Hippocampal formation (tissue), 2 donors: ENCODE measurements around the gene TUSC2.
A peak's percentile ranks its signal among the peaks of the same experiment; 100 is the strongest.

Source experiments
- DNase-seq, 2 donors: peaks; one replicate each; lab custom pipeline; 2025; lab: John Stamatoyannopoulos, UW

The TUSC2 gene

DNA sequence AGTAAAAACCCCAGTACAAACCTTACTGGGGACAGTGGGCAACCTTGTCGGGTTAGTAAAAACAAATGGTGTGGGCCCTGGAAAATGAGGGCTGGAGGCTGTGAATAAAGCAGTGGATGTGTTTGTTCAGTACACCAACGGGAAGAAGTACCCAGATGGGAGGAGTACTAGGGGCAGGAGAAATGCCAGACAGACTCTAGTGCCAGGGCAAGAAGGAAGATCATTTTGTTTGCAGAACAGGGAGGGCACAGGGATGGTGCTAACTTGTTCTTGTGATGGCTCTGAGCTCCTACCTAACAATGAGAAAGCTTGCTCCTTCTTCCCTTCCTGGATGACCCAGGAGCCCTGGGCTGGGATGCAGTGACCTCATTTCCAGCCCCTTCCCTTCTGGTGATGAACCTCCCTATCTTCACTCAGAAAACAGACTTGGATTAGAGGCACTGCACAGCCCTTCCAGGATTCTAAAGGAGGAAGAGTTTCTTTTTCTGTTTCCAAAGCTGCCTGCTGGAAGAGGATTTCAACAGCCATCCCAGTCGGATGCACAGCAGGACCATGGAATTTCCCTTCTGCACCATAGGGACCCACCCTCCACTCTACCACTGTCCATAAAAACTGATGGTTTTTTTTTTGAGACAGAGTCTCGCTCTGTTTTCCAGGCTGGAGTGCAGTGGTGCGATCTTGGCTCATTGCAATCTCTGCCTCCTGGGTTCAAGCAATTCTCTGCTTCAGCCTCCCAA lies 6.5 kb upstream of the TUSC2 start:
- no peak for DNase-seq

DNA sequence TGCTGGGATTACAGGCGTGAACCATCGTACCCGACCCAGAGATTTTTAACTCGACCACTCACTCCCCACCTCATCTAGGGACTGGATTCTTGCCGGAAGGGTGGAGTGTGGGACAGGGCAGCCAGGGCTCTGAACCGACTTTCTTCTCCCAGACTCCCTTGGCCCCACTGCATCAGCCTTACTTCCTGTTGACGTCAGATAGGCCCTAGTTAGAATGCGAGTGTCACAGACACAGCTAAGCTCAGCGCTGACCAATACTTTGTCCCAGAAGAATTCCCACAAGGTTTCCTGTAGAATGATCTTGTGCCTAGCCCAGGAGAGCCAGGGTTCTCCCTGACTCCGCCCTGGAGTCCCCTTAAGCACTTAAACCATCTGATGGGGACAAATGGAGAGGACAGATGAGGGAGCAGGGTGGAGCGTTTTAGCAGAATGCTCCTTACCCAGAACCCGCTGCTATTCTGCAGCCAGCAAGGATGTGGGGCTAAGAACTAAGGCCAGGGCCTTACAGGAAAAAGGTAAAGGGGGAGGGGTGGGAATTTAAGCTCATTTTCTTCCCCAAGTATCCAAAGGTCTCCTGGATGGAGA lies 5.8 kb upstream of the TUSC2 start:
- DNase-seq: no peak

DNA sequence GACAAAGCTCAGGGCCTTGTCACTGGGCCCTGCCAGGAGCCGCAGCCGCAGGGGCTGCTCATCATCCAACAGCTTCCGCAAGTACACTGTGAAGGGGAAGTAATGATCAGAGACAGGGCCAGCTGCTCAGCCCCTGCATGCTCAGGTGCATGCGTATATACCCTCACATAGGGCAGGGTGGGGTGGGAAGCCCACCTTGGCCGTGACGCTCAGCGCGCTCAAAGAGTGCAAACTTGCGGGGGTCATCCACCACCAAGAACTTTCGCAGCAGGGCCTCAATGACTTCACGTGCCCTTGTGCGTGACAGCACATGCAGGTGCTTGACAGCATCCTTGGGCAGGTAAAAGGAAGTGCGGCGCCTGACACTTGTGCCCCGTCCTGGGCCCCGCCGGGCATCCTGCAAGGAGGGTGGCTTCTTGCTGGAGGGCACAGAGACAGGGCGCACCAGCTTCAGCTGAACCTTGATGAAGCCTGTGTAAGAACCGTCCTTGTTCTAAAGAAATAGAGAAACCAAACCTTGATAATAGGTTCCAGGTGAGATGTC lies 3.4 kb upstream of the TUSC2 start:
- DNase-seq: no peak

DNA sequence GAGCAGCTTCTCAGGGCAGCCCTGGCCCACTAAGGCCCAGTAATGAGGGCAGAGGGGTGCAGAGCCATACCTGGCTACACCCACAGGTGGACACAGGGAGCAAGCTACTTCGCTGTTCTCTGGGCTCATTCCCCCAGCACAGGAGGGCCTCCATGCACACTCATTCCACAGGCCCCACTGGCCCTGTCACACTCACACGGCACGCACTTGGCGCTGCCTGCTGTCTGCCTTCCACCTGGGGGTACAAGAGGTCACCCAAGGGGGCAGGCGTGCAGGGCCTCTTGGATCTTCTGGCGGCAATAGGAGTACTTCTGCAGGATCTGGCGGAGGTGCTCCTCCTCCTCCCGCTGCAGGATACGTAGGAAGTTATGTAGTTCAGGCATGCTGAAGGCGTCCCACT lies 2.3 kb upstream of the TUSC2 start:
- no peak for DNase-seq

DNA sequence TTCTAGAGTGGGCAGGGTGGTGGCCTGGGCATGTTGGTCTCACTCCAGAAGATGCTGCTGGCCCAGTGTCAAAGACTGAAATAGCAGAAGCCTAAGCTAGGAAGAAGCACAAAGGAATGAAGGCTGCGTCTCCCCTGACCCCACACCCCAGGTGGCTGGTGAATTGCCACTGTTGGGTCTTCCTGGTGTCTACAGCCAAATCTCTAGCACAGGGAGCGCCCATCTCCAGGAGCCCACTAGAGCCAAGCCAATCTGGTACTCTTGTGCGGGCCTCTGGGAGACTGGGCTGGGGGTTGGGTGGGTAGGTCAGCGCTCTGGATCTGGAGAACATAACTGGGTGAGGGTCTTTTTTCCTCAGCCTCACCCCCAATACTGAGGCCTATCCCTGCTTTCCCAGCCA lies 894 bp downstream of the TUSC2 start:
- no peak for DNase-seq

DNA sequence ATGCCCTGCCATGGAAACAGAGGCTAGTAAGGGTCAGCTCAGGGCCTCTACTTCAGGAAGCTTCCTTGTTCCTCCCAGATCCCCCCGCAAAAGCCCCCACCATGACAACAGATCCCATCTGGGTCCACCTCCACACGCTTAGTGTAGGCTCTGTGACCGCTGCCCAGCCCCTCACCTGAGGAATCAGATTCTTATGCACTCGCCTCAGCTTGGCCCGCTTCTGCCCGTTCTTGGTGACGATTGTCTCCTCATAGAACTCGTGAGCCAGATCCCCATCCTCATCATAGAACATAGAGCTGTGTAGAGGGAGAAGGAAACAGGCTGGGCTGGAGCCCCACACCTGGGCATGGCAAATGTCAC lies 1.9 kb downstream of the TUSC2 start:
- no peak for DNase-seq

DNA sequence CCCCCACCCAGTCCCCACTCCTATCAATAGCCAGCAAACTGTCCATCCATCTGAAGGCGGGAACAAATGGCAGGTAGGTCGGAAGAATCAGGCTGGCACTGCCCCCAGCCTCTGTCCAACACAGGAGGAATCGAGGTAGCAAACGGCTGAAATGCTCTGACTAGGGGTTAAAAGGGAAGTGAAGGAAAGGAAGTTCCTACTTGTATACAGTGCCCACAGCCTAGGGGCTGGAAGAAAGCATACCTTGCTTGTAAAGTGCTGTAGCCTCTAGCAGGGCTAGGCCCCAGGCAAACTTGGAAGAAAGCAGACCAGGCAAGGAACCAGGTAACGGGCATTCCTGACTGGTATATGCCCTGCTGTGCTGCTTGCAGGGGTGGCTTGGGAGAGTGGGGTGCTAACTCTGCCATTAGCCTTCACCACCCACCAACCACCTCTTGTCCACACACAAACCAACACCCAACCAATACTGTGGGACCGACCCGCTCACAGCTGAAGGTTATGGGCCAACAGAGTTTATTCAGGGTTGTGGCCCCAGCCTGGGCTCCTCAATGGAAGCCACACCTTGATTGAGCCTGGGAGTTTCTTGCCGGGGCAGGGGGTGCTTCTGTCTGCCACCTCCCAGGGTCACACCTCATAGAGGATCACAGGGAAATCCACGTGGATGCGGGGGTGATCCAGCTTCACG lies 2.4 kb downstream of the TUSC2 start:
- DNase-seq: no peak

DNA sequence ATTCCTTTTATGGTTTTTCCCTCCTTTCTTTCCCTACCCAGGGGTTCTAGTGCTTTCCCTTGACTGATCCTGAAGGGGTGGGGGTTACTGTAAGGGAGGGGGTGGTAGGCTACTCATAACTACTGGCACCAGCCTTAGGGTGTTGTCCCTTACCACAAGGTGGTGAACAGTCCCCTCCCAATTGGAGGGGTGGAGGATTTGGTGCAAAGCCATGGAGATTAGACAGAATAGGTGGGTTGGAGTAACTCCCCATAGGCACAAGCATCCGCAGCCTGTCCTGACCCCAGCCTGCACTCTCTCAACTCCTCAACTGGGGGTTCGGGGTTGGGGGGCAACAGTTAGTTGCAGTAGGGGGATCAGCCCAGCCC lies 2.9 kb downstream of the TUSC2 start:
- DNase-seq: no peak

DNA sequence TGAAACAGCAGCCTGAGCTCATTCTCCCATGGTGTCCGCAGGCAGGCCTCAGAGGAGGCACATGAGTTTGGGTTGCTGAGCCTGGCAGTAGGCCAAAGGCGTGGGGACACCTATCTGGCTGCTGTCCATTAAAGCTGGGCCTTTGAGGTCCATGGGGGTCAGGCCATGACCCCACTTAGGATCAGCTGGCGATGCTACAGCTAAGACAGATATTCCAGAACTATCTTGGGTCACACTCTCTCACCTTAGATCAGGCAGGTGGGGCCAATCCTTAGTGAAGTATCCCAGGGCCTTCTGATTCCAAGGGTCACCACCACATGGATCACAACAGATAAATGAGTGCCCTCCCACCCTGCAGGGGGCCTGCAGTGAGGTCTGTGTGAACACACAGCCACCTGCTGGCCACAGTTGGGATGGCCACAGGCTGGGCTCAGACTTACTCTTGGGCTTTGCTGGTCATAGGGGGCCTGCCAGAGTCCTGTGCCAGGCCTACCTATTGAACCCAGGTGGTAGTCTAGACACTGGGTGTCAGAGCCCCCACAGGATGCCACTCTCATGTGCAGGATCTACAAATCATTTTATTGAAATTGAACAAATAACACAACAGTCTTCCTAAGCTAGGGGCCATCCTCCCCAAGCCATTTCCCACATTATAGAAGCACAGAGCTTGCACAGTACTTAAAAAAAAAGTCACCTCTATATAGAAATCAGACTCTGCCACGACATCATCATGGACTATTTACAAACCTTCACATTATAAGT lies 3.5 kb downstream of the TUSC2 start:
- DNase-seq: peak in 1 of 2 donors; percentile 39

DNA sequence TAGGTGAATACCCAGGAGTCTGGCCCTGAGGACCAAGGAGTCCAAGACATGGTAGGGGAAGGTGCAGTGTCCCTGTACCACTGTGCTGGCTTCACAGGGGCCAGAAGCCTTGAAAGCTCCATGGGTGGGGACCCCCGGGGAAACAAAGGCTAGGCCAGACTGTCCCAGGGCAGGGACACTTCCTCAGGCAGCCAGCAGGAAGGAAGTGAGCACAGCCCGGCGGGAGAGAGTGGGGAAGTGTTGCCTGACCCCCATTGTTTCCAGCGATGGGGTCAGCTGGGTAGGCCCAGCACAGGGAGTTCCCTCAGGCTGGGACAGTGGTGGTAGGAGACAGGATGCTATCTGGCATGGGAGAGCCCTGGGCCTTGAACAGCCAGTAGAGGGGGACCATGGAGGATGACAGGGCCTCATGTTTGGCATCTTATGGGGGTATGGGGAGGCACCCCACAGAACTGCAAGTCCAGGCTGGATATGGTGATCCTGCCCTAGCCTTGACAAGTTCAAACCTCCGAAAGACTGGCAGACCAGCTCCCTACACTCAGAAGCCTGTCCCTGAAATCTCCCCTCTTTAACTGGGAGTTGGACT lies 4.3 kb downstream of the TUSC2 start:
- DNase-seq: no peak

DNA sequence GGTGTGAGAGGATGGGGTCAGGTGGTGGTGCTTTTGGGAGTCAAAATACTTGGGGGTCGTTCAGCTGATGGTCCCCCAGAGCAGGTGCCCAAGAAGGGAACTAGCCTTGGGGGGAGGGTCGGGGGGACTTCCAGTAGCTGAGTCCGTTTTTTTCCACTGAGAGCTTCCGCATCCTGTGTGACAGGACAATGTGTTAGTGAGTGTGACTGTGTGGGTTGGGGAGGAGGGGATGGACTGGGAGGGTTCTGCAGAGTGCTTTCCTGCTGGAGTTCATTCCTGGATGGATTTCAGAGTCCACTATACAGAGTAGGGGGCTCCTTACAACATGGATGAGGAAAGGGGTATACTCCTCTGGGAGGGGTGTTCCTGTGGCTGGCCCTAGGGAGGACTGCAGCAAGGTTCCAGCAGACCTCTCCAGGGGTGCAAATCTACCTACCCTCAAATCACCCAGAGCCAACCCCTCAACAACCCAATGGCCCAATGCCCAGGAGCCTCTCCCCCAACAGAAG lies 4.9 kb downstream of the TUSC2 start:
- DNase-seq: peak in 1 of 2 donors; percentile 13

DNA sequence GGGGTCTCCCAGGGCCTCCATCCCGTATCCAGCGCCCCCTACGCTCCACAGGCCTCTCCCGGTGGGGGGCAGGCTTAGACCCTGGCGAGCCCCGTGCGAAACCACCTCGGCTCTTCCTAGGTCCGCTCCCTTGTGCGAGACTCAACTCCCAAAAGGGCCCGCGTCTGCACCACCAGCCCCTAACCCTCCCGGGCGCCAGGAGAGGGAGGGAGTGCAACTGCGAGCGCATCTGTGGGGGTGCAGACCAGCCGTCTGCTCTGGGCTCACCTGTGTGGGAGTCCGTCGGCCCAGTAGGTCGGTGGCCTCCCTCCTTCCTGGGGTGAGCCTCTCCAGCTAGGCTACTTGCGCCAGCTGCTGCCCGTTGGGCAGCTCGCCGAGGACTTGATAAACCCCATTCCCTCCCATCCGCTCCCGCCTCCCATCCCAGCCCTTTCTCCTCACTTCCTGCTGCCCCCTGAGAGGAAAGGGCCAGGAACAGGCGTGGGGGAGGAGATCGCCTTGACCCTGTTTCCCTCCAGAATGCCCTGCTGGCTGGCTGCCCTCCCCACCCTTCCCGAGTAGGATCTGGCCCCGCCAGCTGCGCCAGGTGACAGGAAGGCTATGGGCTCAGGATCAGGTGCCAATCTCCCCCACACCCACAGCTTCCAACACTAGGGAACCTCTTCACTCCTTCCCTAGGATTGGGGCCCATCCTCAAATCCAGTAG lies 5.5 kb downstream of the TUSC2 start, which contains the start of gene HYAL2:
HYAL2 (minus strand) TSS at position 360 of the 706 bp plus-strand sequence. CDS start 2,256 bp downstream, outside the sequence.
- no peak for DNase-seq

DNA sequence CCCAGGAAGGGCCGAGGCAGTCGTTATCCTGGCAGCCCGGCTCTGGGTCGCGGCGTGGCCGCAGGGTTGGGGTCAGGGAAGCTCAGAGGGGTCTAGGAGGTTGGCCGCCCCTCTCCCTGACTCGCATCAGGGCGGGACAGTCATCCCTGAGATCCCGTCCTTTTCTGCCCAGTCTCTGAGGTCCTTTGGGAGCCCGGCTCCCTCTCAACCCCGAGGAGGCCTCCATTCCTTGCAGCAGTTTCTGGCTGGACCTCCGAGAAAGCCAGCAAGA lies 6.0 kb downstream of the TUSC2 start:
- no peak for DNase-seq

DNA sequence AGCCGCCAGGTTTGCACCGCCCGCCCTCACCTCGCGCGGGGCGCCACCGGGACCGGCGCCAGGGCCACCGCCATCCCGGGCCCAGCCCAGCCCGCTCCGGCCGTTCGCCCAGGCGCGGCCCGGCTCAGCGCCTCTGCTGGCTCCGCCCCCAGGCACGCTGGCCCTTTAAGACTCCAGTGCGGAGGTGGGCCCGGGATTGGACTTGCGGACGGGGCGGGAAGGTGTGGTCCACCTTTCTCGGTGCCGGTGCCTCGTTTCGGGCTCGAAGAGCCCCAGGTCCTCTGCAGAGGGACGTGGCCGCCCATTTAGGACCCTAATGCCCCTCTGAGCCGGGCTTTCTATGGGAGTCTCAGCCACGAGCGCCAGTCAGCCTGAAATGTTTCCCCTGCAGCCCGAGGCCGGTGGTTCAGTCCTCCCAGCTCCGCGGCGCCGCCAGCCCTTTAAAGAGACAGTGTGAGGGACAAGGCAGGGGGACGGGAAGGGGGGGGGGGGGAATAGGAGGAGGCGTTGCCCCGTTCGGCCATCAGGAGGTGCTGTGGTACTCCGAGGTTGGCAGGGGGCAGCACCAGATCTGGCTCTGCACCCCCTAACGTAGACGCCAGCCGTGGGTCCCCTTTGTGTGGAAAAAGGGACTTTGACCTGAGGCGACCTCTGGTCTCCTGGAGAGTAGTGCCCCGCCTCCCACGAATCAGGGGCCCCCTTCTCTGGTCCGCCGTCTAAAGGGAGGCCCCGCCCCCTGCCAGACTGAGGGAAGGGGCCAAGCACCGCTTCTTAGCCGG lies 6.5 kb downstream of the TUSC2 start:
- DNase-seq: peak; percentile 88 to 92

DNA sequence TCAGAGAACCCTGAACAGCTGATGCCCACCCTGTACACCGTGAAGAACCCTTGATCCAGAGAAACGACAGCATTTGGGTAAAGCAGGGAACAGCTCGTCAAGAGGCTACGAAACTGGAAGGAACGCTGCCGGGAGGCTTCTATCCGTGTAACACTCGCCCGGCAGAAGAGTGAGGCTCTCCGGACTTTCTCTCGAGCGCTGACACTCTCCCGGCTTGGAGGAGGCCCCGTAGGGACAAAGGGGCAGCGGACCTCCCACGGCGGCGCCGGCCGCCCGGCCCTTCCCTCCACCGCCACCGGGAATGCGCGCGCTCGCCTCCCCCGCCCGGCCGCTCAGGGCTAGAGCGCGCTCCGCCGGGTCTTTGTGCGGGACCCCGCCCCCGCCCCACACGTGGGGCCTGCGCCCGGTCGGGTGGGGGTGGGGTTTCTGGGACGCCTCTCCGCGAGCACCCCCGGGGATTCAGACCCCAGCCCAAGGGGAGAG lies 7.1 kb downstream of the TUSC2 start:
- peak; percentile 83 to 88 for DNase-seq

DNA sequence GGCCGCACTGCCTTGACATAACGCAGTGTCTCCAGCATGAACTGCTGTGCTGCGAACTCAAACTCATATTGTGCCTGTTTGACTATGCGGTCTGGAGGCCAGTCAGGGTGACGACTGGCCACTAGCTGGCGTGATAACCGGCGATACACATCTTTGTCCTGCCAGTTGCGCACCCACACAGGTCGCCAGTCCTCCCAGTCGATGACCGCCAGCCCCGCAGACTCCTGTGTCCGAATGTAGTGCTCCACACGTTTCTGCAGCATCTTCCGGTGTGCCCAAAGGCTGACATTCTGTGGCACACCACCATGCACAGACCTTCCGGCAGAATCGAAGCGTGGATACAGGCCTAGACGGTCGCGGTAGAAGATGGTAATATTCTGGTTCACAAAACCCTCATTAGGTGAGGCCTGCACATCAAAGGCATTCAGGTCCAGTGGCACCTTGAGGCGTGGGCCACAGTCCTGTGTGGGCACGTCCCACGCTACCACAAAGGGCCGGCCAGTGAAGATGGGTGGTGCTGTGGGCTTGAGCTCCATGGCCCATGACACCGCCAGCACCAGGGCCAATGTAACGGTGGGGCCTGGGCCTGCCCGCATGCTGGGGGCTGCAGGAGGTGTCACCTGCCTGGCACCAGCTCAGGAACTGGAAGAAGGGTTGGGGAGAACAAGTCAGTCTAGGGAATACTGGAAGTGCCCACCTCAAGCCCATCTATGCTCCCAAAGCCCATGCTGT lies 8.0 kb downstream of the TUSC2 start:
- DNase-seq: no peak

DNA sequence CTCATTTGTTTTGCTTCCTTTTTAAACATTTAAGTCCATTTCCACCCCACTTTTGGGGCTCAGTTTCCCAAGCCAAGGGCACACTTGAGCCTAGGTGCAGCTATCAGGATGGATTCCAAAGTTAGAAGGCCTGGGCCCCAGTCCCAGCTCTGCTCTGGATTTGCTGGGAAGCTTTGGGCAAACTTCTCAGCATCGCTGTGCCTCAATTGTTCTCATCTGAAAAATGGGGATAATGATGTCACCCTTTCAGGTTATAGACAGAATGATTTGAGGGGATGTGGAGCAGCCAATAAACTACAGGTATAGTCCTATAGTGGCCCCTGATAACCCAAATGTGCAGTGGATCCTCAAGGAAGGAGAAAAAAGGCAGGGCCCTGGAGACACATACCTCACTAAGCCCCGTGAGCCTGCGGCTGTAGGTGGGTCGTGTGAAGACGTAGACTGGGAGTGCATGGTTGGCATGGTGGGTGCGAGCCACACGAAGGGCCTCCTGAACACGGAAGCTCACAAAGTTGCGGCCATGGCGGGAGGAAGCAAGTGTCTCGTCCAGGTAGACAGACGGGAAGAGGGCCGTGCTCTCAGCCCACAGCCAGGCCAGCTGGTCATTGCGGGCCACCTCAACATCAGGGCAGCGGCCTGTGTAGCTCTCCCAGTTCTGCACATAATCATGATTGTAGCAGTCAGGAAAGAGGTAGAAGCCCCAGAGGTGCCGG lies 8.7 kb downstream of the TUSC2 start:
- no peak for DNase-seq

DNA sequence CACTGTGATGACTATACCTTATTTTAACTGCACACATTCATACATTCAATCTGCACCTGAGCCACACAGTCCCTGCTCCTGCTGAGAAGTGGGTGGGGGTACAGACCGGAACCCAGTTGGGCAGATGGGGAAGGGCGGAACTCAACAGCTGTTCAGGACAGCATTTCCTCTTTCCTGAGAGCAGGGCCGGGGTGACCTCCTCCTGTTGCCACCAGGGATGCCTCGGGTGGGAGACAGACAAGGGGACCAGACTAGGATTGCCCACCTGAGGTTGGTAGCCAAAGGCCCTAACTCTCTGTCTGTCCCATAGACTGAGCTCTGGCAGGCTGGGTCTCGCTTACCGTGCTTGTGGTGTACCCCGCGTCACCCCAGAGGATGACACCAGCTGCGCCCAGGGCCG lies 9.4 kb downstream of the TUSC2 start:
- no peak for DNase-seq

DNA sequence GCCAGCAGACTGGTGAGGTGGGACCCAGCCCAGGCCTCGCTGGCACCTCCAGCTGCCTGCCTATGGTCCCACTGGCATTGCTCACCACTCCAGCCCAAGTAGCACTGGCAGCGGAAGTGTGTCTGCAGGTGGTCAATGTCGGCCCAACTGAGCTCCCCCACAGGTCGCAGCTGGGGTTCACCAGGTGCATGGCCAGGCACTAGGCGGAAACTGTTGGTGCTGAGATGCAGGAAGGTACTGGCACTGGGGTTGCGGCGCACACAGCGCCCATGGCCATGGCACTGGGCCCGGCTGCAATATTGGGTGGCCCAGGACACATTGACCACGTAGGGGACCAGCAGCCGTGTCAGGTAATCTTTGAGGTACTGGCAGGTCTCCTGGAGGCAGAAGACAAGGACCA lies 9.9 kb downstream of the TUSC2 start:
- DNase-seq: no peak
